ENCODE data around the gene DNAH11.

Gene DNAH11

GRCh38 chr7:21762469-21762868 lies 219.6 kb downstream of the DNAH11 start:
- no peak for DNase-seq (ENCODE audit: low read depth, low spot score)
- no peak overlapping the region for H3K4me3 ChIP-seq (ENCODE audit: low read depth, low read length)
- no peak for TF ChIP-seq CTCF (IDR thresholded peaks at IDR 0.05; ENCODE audit: insufficient read depth, low read length, missing control alignments)
- ChIA-PET POLR2A (no interaction called here), CTCF (no interaction called here)

- no peak overlapping the region for H3K4me3 ChIP-seq (ENCODE audit: low read depth, low read length)
- TF ChIP-seq CTCF (IDR thresholded peaks at IDR 0.05; ENCODE audit: insufficient read depth, low read length, missing control alignments), result no peak
- ChIA-PET POLR2A (no interaction called here), CTCF (no interaction called here)
- no peak for DNase-seq (ENCODE audit: low read depth, low spot score)
These were observed 221.0 kb downstream of the DNAH11 start for GRCh38 chr7:21763818-21764217.

GRCh38 chr7:21766218-21766617 lies 223.4 kb downstream of the DNAH11 start:
- DNase-seq (ENCODE audit: low read depth, low spot score), result no peak
- ChIA-PET POLR2A (no interaction called here), CTCF (no interaction called here)
- no peak for TF ChIP-seq CTCF (IDR thresholded peaks at IDR 0.05; ENCODE audit: insufficient read depth, low read length, missing control alignments)
- H3K4me3 ChIP-seq (ENCODE audit: low read depth, low read length), result no peak overlapping the region

GRCh38 chr7:21767300-21767900 lies 224.6 kb downstream of the DNAH11 start:
- TF ChIP-seq CTCF (IDR thresholded peaks at IDR 0.05; ENCODE audit: insufficient read depth, low read length, missing control alignments), result no peak
- DNase-seq (ENCODE audit: low read depth, low spot score), result no peak
- H3K4me3 ChIP-seq (ENCODE audit: low read depth, low read length), result no peak overlapping the region
- POLR2A ChIA-PET, result no interaction called here
- CTCF ChIA-PET, result no interaction called here

GRCh38 chr7:21768279-21768678 lies 225.4 kb downstream of the DNAH11 start:
- CTCF ChIA-PET, result interaction anchor here (1.1 kb wide), 1 partner anchor 514 kb away, joined by 4 read pairs; no protein-coding TSS in a partner anchor
- H3K4me3 ChIP-seq (ENCODE audit: low read depth, low read length), result no peak overlapping the region
- no peak for TF ChIP-seq CTCF (IDR thresholded peaks at IDR 0.05; ENCODE audit: insufficient read depth, low read length, missing control alignments)
- POLR2A ChIA-PET, result no interaction called here
- no peak for DNase-seq (ENCODE audit: low read depth, low spot score)

GRCh38 chr7:21771266-21771665 lies 228.4 kb downstream of the DNAH11 start:
- no peak for TF ChIP-seq CTCF (IDR thresholded peaks at IDR 0.05; ENCODE audit: insufficient read depth, low read length, missing control alignments)
- CTCF ChIA-PET, result no interaction called here
- DNase-seq (ENCODE audit: low read depth, low spot score), result no peak

More at GRCh38 chr7:21771266-21771665, 228.4 kb downstream of the DNAH11 start:
- POLR2A ChIA-PET, result no interaction called here
- H3K4me3 ChIP-seq (ENCODE audit: low read depth, low read length), result no peak overlapping the region
